ENCODE data around the gene BICD1. TPM values are rescaled to one million over a fixed set of nuclear protein-coding genes. Genes with fewer than 3 reads are reported as not detected.

BICD1 gene
- total RNA-seq, 6 donors from 2014 or later: 11.3 to 44.0 (median 15.4) TPM

GRCh38 chr12:32357601-32358249, 251.1 kb downstream of the BICD1 start:
- no peak overlapping the region for H3K27ac ChIP-seq
- WGBS, 2 donors: 93 to 98% methylated on average over 8 of the region's 8 CpGs
- DNase-seq: no peak
- no peaks in the 10 kb centered on the region for H3K4me1 ChIP-seq
- H3K36me3 ChIP-seq: no peaks in the 10 kb centered on the region
- no peak overlapping the region for H3K4me3 ChIP-seq
- ATAC-seq (ENCODE audit: low FRiP score in 2 of 2): no peak
- H3K27me3 ChIP-seq: no peaks in the 10 kb centered on the region
- no peaks in the 10 kb centered on the region for H3K9me3 ChIP-seq
- TF ChIP-seq EP300 (IDR thresholded peaks at IDR 0.05): no peak
- TF ChIP-seq POLR2A (IDR thresholded peaks at IDR 0.05): no peak
- TF ChIP-seq CTCF (IDR thresholded peaks at IDR 0.05): no peak
- no peak for TF ChIP-seq POLR2AphosphoS5 (IDR thresholded peaks at IDR 0.05)

- no peak overlapping the region for H3K4me3 ChIP-seq
- TF ChIP-seq CTCF (IDR thresholded peaks at IDR 0.05): no peak
- no peak for TF ChIP-seq POLR2A (IDR thresholded peaks at IDR 0.05)
- no peak for TF ChIP-seq EP300 (IDR thresholded peaks at IDR 0.05)
- TF ChIP-seq POLR2AphosphoS5 (IDR thresholded peaks at IDR 0.05): no peak
- no peaks in the 10 kb centered on the region for H3K27me3 ChIP-seq
- DNase-seq (no peak), ATAC-seq (ENCODE audit: low FRiP score in 2 of 2) (no peak)
- H3K9me3 ChIP-seq: no peaks in the 10 kb centered on the region
- WGBS, 2 donors: 75 to 79% methylated on average over 6 of the region's 6 CpGs
- H3K4me1 ChIP-seq: no peaks in the 10 kb centered on the region
- no peaks in the 10 kb centered on the region for H3K36me3 ChIP-seq
- no peak overlapping the region for H3K27ac ChIP-seq
Observed at GRCh38 chr12:32360956-32361355, 254.3 kb downstream of the BICD1 start.

GRCh38 chr12:32362892-32363291, 256.2 kb downstream of the BICD1 start:
- Histone ChIP-seq H3K27ac (no peak overlapping the region), H3K36me3 (no peaks in the 10 kb centered on the region), H3K27me3 (no peaks in the 10 kb centered on the region), H3K9me3 (no peaks in the 10 kb centered on the region), H3K4me3 (no peak overlapping the region), H3K4me1 (no peaks in the 10 kb centered on the region)
- ATAC-seq (ENCODE audit: low FRiP score in 2 of 2) (no peak), DNase-seq (no peak)
- WGBS, 2 donors: 76 to 79% methylated on average over 3 of the region's 3 CpGs
- TF ChIP-seq EP300 (IDR thresholded peaks at IDR 0.05) (no peak), CTCF (IDR thresholded peaks at IDR 0.05) (no peak), POLR2A (IDR thresholded peaks at IDR 0.05) (no peak), POLR2AphosphoS5 (IDR thresholded peaks at IDR 0.05) (no peak)

GRCh38 chr12:32365473-32366064, 258.9 kb downstream of the BICD1 start:
- H3K4me3 ChIP-seq: no peak overlapping the region
- DNase-seq (peak in 1 of 2 donors; percentile 50), ATAC-seq (ENCODE audit: low FRiP score in 2 of 2) (peak; percentile 75 to 86)
- no peaks in the 10 kb centered on the region for H3K9me3 ChIP-seq
- no peak overlapping the region for H3K27ac ChIP-seq
- no peaks in the 10 kb centered on the region for H3K4me1 ChIP-seq
- no peaks in the 10 kb centered on the region for H3K36me3 ChIP-seq
- H3K27me3 ChIP-seq: no peaks in the 10 kb centered on the region
- TF ChIP-seq POLR2AphosphoS5 (IDR thresholded peaks at IDR 0.05): no peak
- peak; percentile 52 to 85 (median 79) for TF ChIP-seq CTCF (IDR thresholded peaks at IDR 0.05)
- no peak for TF ChIP-seq EP300 (IDR thresholded peaks at IDR 0.05)
- WGBS, 2 donors: 54 to 59% methylated on average over 5 of the region's 5 CpGs

- TF ChIP-seq CTCF (IDR thresholded peaks at IDR 0.05): no peak
- no peak for TF ChIP-seq POLR2AphosphoS5 (IDR thresholded peaks at IDR 0.05)
- TF ChIP-seq POLR2A (IDR thresholded peaks at IDR 0.05): no peak
- TF ChIP-seq EP300 (IDR thresholded peaks at IDR 0.05): no peak
- H3K36me3 ChIP-seq: no peaks in the 10 kb centered on the region
- ATAC-seq (ENCODE audit: low FRiP score in 2 of 2) (no peak), DNase-seq (no peak)
- no peaks in the 10 kb centered on the region for H3K27me3 ChIP-seq
- no peaks in the 10 kb centered on the region for H3K4me1 ChIP-seq
- H3K4me3 ChIP-seq: no peak overlapping the region
- H3K27ac ChIP-seq: no peak overlapping the region
- no peaks in the 10 kb centered on the region for H3K9me3 ChIP-seq
- WGBS, 2 donors: 81 to 88% methylated on average over 1 of the region's 1 CpG
Observed at GRCh38 chr12:32366714-32367113, 260.1 kb downstream of the BICD1 start.
